HepG2 (cell line): ENCODE data around the gene ASAP2. TPM values are rescaled to one million over a fixed set of nuclear protein-coding genes. Genes with fewer than 3 reads are reported as not detected.

Experiments
- AHR ChIP-seq: IDR thresholded peaks from 2 replicates; pipeline ENCODE4 v1.6.1; 2018; ENCODE audit warnings: missing genetic modification reagents, missing compliant biosample characterization
- CBFB ChIP-seq: sonication (generic); formaldehyde crosslinking; IDR thresholded peaks from 2 replicates; pipeline ENCODE4 v1.4.0; 2020; ENCODE audit warnings: missing genetic modification reagents
- GATAD2A ChIP-seq: IDR thresholded peaks from 2 replicates; pipeline ENCODE4 v1.6.1; 2016
- LBX2 ChIP-seq: sonication (generic); formaldehyde crosslinking; IDR thresholded peaks from 2 replicates; pipeline ENCODE4 v1.5.0; 2020; ENCODE audit warnings: missing genetic modification reagents, mild to moderate bottlenecking, borderline replicate concordance
- LCORL ChIP-seq, 2 experiments: fragments of 450-650 bp in 1 of 2; sonication (generic) in 1 of 2; formaldehyde crosslinking in 1 of 2; IDR thresholded peaks; 2 replicates each; pipeline versions ENCODE4 v1.5.0 to v1.6.1; 2017 to 2020; ENCODE audit warnings: antibody characterized with exemption in 1 of 2, missing genetic modification reagents in 1 of 2
- PHF5A ChIP-seq: IDR thresholded peaks from one replicate; pipeline ENCODE4 v1.6.1; 2018; ENCODE audit warnings: low read depth, missing genetic modification reagents; ENCODE audit not compliant: unreplicated experiment
- SNAPC5 ChIP-seq: sonication (generic); formaldehyde crosslinking; IDR thresholded peaks from 2 replicates; pipeline ENCODE4 v1.8.1; 2023; ENCODE audit warnings: mild to moderate bottlenecking, missing genetic modification reagents, borderline replicate concordance
- SRY ChIP-seq: sonication (generic); formaldehyde crosslinking; IDR thresholded peaks from 2 replicates; pipeline ENCODE4 v1.8.0; 2022; ENCODE audit warnings: mild to moderate bottlenecking, missing genetic modification reagents
- SUZ12 ChIP-seq: fragments of 150-350 bp; IDR thresholded peaks from 2 replicates; pipeline ENCODE4 v1.6.1; 2014; ENCODE audit warnings: low read depth, low read length
- TBP ChIP-seq: sonication (generic); formaldehyde crosslinking; IDR thresholded peaks from 2 replicates; pipeline ENCODE4 v1.5.0; 2020; ENCODE audit warnings: missing genetic modification reagents
- ZBTB26 ChIP-seq: IDR thresholded peaks from 2 replicates; pipeline ENCODE4 v1.6.1; 2016; ENCODE audit warnings: missing compliant biosample characterization, missing genetic modification reagents, borderline replicate concordance
- ZFP62 ChIP-seq: sonication (generic); formaldehyde crosslinking; IDR thresholded peaks from 2 replicates; pipeline ENCODE4 v1.4.0; 2020; ENCODE audit warnings: missing genetic modification reagents
- ZNF317 ChIP-seq: sonication (generic); formaldehyde crosslinking; IDR thresholded peaks from 2 replicates; pipeline ENCODE4 v1.5.0; 2020; ENCODE audit warnings: mild to moderate bottlenecking, missing genetic modification reagents
- ZNF503 ChIP-seq: sonication (generic); formaldehyde crosslinking; IDR thresholded peaks from 2 replicates; pipeline ENCODE4 v1.4.0; 2020; ENCODE audit warnings: missing genetic modification reagents
- ZNF761 ChIP-seq: sonication (generic); formaldehyde crosslinking; conservative IDR thresholded peaks from 2 replicates; pipeline ENCODE4 v1.4.0; 2020; ENCODE audit warnings: mild to moderate bottlenecking, missing genetic modification reagents
- ZSCAN5A ChIP-seq: sonication (generic); formaldehyde crosslinking; IDR thresholded peaks from 2 replicates; pipeline ENCODE4 v1.8.0; 2022; ENCODE audit warnings: mild to moderate bottlenecking, missing genetic modification reagents, borderline replicate concordance
- polyA plus RNA-seq, 8 experiments: library from polyadenylated mRNA; depleted of rRNA in 3 of 8; stranded (reverse) in 7 of 8; unstranded in 1 of 8; fragments of >200 nt; fragmentation: Illumina TruSeq in 4 of 8; extraction: Trizol in 4 of 8; gene quantifications; 2 replicates each; pipeline versions ENCODE4 v1.2.1 to v1.2.3, GENCODE V29; 2011 to 2016; ENCODE audit warnings: low read depth in 4 of 8, missing spikeins in 1 of 8, mixed read lengths in 1 of 8; ENCODE audit not compliant: insufficient read depth in 1 of 8
- total RNA-seq, 5 experiments: library from RNA; depleted of rRNA; stranded (reverse); fragments of >200 nt; fragmentation: Illumina TruSeq; extraction: Trizol; gene quantifications; 2 replicates each; pipeline ENCODE4 v1.2.3, GENCODE V29; 2016; ENCODE audit warnings: low read depth in 1 of 5
- TF ChIP-seq, protein P1 (sequence below): sonication (generic); formaldehyde crosslinking; IDR thresholded peaks from 2 replicates; pipeline ENCODE4 v1.4.0; 2020; ENCODE audit warnings: low read depth, missing genetic modification reagents
- TF ChIP-seq, protein P2 (sequence below): sonication (generic); formaldehyde crosslinking; IDR thresholded peaks from 2 replicates; pipeline ENCODE4 v1.4.0; 2020; ENCODE audit warnings: mild to moderate bottlenecking, missing genetic modification reagents

The ASAP2 gene
- total and polyA plus RNA-seq, 2 of the 13 experiments (the other 11 are each of a cell fraction or from before 2014, with no cell fraction given): 7.3 to 22.3 TPM

DNA sequence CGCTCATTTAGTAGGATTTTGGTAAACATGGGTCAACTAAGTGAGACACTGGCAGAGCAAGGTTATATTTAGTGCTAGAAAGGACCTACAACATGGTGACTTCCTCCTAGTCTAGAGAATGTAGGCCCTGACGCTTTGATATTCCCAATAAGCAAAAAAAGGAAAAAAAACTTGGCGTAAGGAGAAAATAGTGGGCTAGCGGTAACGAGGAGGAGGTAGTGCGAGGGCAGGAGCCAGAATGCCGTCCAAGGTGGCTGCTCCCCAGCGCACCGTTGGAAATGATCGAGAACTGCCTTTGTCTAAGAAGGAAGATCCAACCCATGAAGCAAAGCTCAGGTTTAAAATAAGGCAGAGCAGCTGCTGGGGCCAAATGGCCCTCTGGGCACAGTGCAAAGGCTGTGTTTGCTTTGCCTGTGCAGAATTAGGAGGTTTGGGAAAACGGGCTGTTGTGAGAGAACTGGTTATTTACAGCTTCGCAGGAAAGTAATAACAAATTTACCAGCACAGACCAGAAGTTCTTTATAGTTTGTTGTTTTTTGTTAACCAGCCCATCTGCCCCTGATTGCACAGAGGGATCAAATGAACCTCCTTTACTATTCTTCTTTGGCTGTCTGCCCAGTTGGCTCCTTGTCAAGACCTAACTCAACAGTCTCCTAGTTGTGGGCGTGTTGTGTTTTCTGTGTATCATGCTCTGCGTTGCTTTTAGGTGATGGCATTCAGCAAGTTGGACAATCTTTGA, 130.1 kb downstream of the ASAP2 start (continued):
- TF ChIP-seq LBX2 (CRISPR knock-in tag) (no peak), ZNF503 (CRISPR knock-in tag) (peak; percentile 90), AHR (CRISPR knock-in tag) (no peak), ZFP62 (CRISPR knock-in tag) (no peak), ZNF761 (CRISPR knock-in tag) (0 out of 2 replicates have a peak, but pooled peaks have one; percentile 78), ZBTB26 (no peak), ZNF317 (CRISPR knock-in tag) (peak; percentile 77; the same call in 1 of the 2 replicates), PHF5A (CRISPR knock-in tag) (no peak), SUZ12 (no peak), TBP (CRISPR knock-in tag) (no peak), LCORL (IDR thresholded peaks at IDR 0.05) (peak; percentile 71; the same call in 1 of the 2 replicates), LCORL (CRISPR knock-in tag; IDR thresholded peaks at IDR 0.05) (peak; percentile 93), CBFB (CRISPR knock-in tag) (peak; percentile 17; the same call in 1 of the 2 replicates), GATAD2A (CRISPR knock-in tag) (peak; percentile 57; the same call in 1 of the 2 replicates), SNAPC5 (CRISPR knock-in tag) (0 out of 2 replicates have a peak, but pooled peaks have one; percentile 9), SRY (0 out of 2 replicates have a peak, but pooled peaks have one; percentile 32), ZSCAN5A (CRISPR knock-in tag) (no peak; the same call in 1 of the 2 replicates)
- TF ChIP-seq, protein P1, sequence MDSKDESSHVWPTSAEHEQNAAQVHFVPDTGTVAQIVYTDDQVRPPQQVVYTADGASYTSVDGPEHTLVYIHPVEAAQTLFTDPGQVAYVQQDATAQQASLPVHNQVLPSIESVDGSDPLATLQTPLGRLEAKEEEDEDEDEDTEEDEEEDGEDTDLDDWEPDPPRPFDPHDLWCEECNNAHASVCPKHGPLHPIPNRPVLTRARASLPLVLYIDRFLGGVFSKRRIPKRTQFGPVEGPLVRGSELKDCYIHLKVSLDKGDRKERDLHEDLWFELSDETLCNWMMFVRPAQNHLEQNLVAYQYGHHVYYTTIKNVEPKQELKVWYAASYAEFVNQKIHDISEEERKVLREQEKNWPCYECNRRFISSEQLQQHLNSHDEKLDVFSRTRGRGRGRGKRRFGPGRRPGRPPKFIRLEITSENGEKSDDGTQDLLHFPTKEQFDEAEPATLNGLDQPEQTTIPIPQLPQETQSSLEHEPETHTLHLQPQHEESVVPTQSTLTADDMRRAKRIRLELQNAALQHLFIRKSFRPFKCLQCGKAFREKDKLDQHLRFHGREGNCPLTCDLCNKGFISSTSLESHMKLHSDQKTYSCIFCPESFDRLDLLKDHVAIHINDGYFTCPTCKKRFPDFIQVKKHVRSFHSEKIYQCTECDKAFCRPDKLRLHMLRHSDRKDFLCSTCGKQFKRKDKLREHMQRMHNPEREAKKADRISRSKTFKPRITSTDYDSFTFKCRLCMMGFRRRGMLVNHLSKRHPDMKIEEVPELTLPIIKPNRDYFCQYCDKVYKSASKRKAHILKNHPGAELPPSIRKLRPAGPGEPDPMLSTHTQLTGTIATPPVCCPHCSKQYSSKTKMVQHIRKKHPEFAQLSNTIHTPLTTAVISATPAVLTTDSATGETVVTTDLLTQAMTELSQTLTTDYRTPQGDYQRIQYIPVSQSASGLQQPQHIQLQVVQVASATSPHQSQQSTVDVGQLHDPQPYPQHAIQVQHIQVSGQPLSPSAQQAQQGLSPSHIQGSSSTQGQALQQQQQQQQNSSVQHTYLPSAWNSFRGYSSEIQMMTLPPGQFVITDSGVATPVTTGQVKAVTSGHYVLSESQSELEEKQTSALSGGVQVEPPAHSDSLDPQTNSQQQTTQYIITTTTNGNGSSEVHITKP (CRISPR knock-in tag): no peak
- TF ChIP-seq, protein P2, sequence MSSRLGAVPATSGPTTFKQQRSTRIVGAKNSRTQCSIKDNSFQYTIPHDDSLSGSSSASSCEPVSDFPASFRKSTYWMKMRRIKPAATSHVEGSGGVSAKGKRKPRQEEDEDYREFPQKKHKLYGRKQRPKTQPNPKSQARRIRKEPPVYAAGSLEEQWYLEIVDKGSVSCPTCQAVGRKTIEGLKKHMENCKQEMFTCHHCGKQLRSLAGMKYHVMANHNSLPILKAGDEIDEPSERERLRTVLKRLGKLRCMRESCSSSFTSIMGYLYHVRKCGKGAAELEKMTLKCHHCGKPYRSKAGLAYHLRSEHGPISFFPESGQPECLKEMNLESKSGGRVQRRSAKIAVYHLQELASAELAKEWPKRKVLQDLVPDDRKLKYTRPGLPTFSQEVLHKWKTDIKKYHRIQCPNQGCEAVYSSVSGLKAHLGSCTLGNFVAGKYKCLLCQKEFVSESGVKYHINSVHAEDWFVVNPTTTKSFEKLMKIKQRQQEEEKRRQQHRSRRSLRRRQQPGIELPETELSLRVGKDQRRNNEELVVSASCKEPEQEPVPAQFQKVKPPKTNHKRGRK (CRISPR knock-in tag): no peak
